Left lung (tissue), 10 donors: ENCODE measurements around the gene IQGAP3. TPM values are rescaled to one million over a fixed set of nuclear protein-coding genes. Genes with fewer than 3 reads are reported as not detected.

Experiments
- ATAC-seq: fragments of 200-7000 bp; cut with Tn5 transposase; one replicate; pipeline ENCODE4 v1.9.1; 2020; ENCODE audit warnings: moderate library complexity
- DNase-seq, 4 donors: peaks; one replicate each; pipeline ENCODE4 v3.0.0-alpha.2; 2013 to 2020
- H3K27ac ChIP-seq, 2 donors: fragments of 200-600 bp; sonication (generic) in 1 of 2; one replicate each; pipeline versions ENCODE4 v1.5.0 to v1.8.0; 2020 to 2021
- H3K27me3 ChIP-seq, 2 donors: fragments of 200-600 bp; sonication (generic) in 1 of 2; one replicate each; pipeline versions ENCODE4 v1.5.0 to v1.8.0; 2020 to 2021
- H3K36me3 ChIP-seq, 2 donors: fragments of 200-600 bp; sonication (generic) in 1 of 2; one replicate each; pipeline versions ENCODE4 v1.5.0 to v1.8.0; 2020 to 2021
- H3K4me1 ChIP-seq, 2 donors: fragments of 200-600 bp; one replicate each; pipeline ENCODE4 v1.8.0; 2021
- H3K4me3 ChIP-seq, 2 donors: fragments of 200-600 bp; sonication (generic) in 1 of 2; one replicate each; pipeline versions ENCODE4 v1.5.0 to v1.8.0; 2020 to 2021; ENCODE audit warnings: mild to moderate bottlenecking in 1 of 2
- H3K9me3 ChIP-seq, 2 donors: fragments of 200-600 bp; sonication (generic) in 1 of 2; one replicate each; pipeline versions ENCODE4 v1.5.0 to v1.8.0; 2020 to 2021
- intact Hi-C, 2 donors: fragments of 100-400 bp; cut with DNase I; formaldehyde crosslinking; loops; one replicate each; pipeline versions ENCODE4 v1.11.2 to v1.14.2; 2022
- polyA plus RNA-seq, 6 donors: library from polyadenylated mRNA; unstranded; fragments of 120-200 nt; gene quantifications; one replicate each; pipeline ENCODE4 v1.2.1, GENCODE V29; 2013; ENCODE audit not compliant: insufficient read length in 6 of 6
- total RNA-seq, 2 donors: library from RNA; stranded (reverse); fragmentation: NEBNext Ultra II Directional; extraction: Animal tissue kit (Norgen Biotek cat#: 25700); gene quantifications; one replicate each; pipeline ENCODE4 v1.2.1, GENCODE V29; 2021
- TF ChIP-seq, protein P1 (sequence below), 2 donors: fragments of 200-600 bp; sonication (generic) in 1 of 2; IDR thresholded peaks; one replicate each; pipeline versions ENCODE4 v1.5.0 to v1.8.0; 2021; ENCODE audit warnings: antibody characterized with exemption in 2 of 2
- donor health status: DM: no; HTN: yes; CAD: no.
- donor health status: DM: no; HTN: no; CAD: no.

IQGAP3 gene
- total and polyA plus RNA-seq, 8 donors: 2.8 to 26.7 (median 13.1) TPM

DNA sequence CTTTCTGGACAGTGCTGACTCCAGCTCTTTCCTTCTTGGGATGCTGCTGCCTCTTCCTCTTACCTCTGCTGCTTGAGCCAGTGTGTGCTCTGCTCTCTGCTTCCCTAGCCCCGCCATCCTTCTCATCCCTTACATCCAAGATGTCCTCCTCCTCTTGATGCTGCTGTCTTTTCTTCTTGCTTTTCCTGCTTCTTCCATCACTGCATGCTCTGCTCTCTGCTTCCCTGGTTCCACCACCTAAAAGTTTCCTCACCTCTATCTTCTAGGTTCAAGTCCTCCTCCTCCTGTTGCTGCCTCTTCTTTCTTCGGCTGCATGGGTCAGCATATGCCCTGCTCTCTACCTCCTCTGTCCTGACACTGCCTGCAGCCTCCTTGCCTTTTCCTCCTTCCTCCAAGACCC, 22.7 kb upstream of the IQGAP3 start:
- H3K27ac ChIP-seq: no peak overlapping the region
- H3K4me3 ChIP-seq: no peak overlapping the region
- TF ChIP-seq, protein P1, sequence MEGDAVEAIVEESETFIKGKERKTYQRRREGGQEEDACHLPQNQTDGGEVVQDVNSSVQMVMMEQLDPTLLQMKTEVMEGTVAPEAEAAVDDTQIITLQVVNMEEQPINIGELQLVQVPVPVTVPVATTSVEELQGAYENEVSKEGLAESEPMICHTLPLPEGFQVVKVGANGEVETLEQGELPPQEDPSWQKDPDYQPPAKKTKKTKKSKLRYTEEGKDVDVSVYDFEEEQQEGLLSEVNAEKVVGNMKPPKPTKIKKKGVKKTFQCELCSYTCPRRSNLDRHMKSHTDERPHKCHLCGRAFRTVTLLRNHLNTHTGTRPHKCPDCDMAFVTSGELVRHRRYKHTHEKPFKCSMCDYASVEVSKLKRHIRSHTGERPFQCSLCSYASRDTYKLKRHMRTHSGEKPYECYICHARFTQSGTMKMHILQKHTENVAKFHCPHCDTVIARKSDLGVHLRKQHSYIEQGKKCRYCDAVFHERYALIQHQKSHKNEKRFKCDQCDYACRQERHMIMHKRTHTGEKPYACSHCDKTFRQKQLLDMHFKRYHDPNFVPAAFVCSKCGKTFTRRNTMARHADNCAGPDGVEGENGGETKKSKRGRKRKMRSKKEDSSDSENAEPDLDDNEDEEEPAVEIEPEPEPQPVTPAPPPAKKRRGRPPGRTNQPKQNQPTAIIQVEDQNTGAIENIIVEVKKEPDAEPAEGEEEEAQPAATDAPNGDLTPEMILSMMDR (IDR thresholded peaks at IDR 0.05): no peak
- H3K36me3 ChIP-seq: peaks cover 0 to 58% of the 10 kb centered on the region in 2 donors
- DNase-seq (no peak), ATAC-seq (no peak)
- no peaks in the 10 kb centered on the region for H3K27me3 ChIP-seq
- H3K9me3 ChIP-seq: no peaks in the 10 kb centered on the region
- intact Hi-C loops: no loop called here
- peaks cover 5 to 25% of the 10 kb centered on the region in 2 donors for H3K4me1 ChIP-seq

- Histone ChIP-seq H3K36me3 (peaks cover 0 to 58% of the 10 kb centered on the region in 2 donors), H3K4me1 (peaks cover 5 to 19% of the 10 kb centered on the region in 2 donors), H3K27me3 (no peaks in the 10 kb centered on the region), H3K9me3 (no peaks in the 10 kb centered on the region), H3K4me3 (no peak overlapping the region), H3K27ac (no peak overlapping the region)
- ATAC-seq (no peak), DNase-seq (no peak)
- TF ChIP-seq, protein P1 (IDR thresholded peaks at IDR 0.05): no peak
- intact Hi-C loops: no loop called here
These were observed 21.8 kb upstream of the IQGAP3 start for GRCh38 chr1:156594190-156594589.

DNA sequence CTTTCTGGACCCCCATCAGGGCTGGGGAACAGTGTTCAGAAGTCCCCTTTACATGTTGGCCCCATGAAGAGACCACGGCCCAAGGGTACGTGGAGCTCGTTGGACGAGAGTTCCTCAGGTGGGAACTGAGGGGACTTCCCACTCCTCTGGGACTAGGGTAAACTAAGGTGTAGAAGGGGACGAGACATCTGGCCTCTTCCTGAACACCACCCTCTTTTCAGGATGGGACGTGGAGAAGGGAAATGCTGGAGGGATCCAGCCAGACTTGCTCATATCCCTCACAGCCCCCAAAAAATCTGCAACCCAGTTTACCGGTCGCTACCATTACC, 21.3 kb upstream of the IQGAP3 start:
- Histone ChIP-seq H3K27ac (no peak overlapping the region), H3K4me1 (peaks cover 5 to 19% of the 10 kb centered on the region in 2 donors), H3K27me3 (no peaks in the 10 kb centered on the region), H3K36me3 (peaks cover 0 to 54% of the 10 kb centered on the region in 2 donors), H3K9me3 (no peaks in the 10 kb centered on the region), H3K4me3 (no peak overlapping the region)
- TF ChIP-seq, protein P1 (IDR thresholded peaks at IDR 0.05): no peak
- DNase-seq: no peak
- intact Hi-C loops: no loop called here
- ATAC-seq: no peak

DNA sequence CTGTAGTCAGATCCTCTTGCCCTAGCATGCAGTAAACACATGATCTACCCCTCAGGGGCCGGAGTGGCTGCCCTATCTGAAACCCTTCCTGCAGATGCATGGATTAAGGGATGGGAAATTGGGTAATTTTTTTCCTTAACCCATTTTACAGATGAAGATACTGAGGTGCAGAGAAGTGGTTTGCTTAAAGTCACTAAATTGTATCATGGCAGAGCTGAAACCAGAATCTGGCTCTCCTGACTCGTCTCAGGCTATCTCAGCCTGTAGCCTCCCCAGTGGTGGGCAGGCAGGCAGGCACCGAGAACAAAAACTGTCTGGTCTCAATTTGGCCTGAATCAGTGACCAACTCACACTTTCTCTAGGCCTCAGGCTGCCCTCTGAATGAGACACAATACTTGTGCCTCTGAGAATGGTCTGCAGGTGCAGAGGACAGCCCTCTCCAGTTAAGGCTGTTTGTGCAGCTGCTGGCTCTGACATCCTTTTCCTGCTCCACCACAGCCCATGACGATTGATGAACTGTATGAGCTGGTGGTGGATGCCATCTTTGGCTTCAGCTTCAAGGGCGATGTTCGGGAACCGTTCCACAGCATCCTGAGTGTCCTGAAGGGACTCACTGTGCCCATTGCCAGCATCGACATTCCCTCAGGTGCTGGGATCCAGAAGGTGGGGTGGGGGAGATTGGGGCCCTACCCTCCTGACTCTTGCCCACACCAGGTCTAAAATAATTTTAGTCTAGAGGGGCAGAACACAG, 20.7 kb upstream of the IQGAP3 start:
- no peak for DNase-seq
- Histone ChIP-seq H3K9me3 (no peaks in the 10 kb centered on the region), H3K27ac (no peak overlapping the region), H3K36me3 (peaks cover 0 to 49% of the 10 kb centered on the region in 2 donors), H3K4me3 (no peak overlapping the region), H3K4me1 (peaks cover 5 to 19% of the 10 kb centered on the region in 2 donors), H3K27me3 (no peaks in the 10 kb centered on the region)
- intact Hi-C loops: no loop called here
- no peak for ATAC-seq
- TF ChIP-seq, protein P1 (IDR thresholded peaks at IDR 0.05): no peak

- intact Hi-C loops: no loop called here
- H3K27ac ChIP-seq: peak overlapping the region; percentile 78 to 82
These were observed 20.0 kb upstream of the IQGAP3 start for GRCh38 chr1:156592158-156592909.

More at GRCh38 chr1:156592158-156592909, 20.0 kb upstream of the IQGAP3 start:
- TF ChIP-seq, protein P1 (IDR thresholded peaks at IDR 0.05): no peak
- DNase-seq (no peak), ATAC-seq (no peak)
- no peaks in the 10 kb centered on the region for H3K9me3 ChIP-seq
- no peaks in the 10 kb centered on the region for H3K27me3 ChIP-seq
- H3K36me3 ChIP-seq: peaks cover 0 to 41% of the 10 kb centered on the region in 2 donors
- H3K4me1 ChIP-seq: peaks cover 5 to 19% of the 10 kb centered on the region in 2 donors
- H3K4me3 ChIP-seq: peak overlapping the region; percentile 81 to 89
